ENCODE measurements around the gene APC2.

Gene APC2

GRCh38 chr19:1514295-1514661 is 64.4 kb downstream of the APC2 start:
- no peak overlapping the region for H2AFZ ChIP-seq (ENCODE audit: insufficient read depth, low read length, poor library complexity)
- no CpG with 5 or more reads among the region's 10 CpGs for WGBS (ENCODE audit: extremely low coverage, insufficient coverage, insufficient read length)

DNA sequence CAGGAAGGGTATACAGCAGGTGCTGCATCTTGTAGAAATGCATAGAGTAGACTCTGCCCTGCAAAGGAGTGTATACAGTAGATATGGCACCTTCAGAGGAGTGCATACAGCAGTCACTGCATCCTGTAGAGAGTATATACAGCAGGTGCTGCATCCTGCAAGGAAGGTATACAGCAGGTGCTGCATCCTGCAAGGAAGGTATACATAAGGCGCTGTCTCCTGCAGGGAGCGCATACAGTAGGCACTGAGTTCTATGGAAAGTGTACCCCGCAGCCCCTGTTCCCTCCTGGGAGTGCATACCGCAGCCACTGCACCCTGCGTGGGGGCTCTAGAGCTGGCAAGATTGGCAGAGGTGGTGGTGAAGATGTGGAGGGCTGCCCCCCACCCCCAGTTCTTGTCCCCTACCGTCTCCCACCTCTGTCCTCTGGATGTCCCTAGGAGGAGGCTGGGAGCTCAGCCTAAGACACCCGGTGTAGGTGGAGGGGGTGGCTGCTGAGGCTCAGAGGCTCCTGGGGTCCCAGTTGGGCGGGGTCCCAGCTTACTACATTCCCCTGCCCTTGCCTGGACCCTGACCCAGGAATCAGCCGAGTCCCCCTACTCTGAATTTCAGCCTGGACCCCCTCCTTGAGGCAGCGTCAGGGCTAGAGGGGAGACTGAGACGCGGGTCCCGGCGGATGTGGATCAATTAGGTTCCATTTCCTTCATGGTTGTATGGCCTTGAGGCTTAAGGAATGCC is 65.2 kb downstream of the APC2 start:
- WGBS (ENCODE audit: extremely low coverage, insufficient coverage, insufficient read length): no CpG with 5 or more reads among the region's 14 CpGs
- H3K4ac ChIP-seq (ENCODE audit: low read depth, low read length): no peak overlapping the region
- H3K4me1 ChIP-seq (ENCODE audit: control insufficient read depth in 1 of 2, insufficient read depth in 2 of 2, low read length in 2 of 2): peaks cover 0 to 4% of the 10 kb centered on the region in 2 experiments

More at GRCh38 chr19:1514295-1514661, 64.4 kb downstream of the APC2 start:
- H3K79me2 ChIP-seq (ENCODE audit: control insufficient read depth, insufficient read depth, low read length, poor library complexity): no peaks in the 10 kb centered on the region
- H3K27ac ChIP-seq (ENCODE audit: low read depth, low read length): no peak overlapping the region
- H3K4ac ChIP-seq (ENCODE audit: low read depth, low read length): no peak overlapping the region
- peaks cover 8% of the 10 kb centered on the region for H3K79me1 ChIP-seq (ENCODE audit: low read length)
- H2BK12ac ChIP-seq (ENCODE audit: low read length): no peak overlapping the region
- peaks cover 11% of the 10 kb centered on the region for H3K9me3 ChIP-seq (ENCODE audit: insufficient read depth, low read depth, low read length)
- no peak overlapping the region for H3K4me2 ChIP-seq (ENCODE audit: low read length)
- no peaks in the 10 kb centered on the region for H3K27me3 ChIP-seq (ENCODE audit: insufficient read depth, low read length)
- no peak overlapping the region for H3K23ac ChIP-seq (ENCODE audit: low read length)
- peak overlapping the region; percentile 26 for H2AK5ac ChIP-seq (ENCODE audit: low read length)
- no peak overlapping the region for H3K14ac ChIP-seq (ENCODE audit: low read length)
- H2BK120ac ChIP-seq (ENCODE audit: insufficient read depth, low read length, poor library complexity): no peak overlapping the region
- no peak overlapping the region for H4K91ac ChIP-seq (ENCODE audit: low read depth, low read length)
- no peak overlapping the region for H3K4me3 ChIP-seq (ENCODE audit: low read depth, low read length)
- H3K4me1 ChIP-seq (ENCODE audit: control insufficient read depth in 1 of 2, insufficient read depth in 2 of 2, low read length in 2 of 2): peaks cover 0 to 4% of the 10 kb centered on the region in 2 experiments
- no peak overlapping the region for H2BK5ac ChIP-seq (ENCODE audit: low read depth, low read length, poor library complexity)
- DNase-seq: no peak
- H3K36me3 ChIP-seq (ENCODE audit: control insufficient read depth in 1 of 2, insufficient read depth in 2 of 2, low read length in 2 of 2): no peaks in the 10 kb centered on the region
- no peak overlapping the region for H3K9ac ChIP-seq (ENCODE audit: low read length)
- H4K8ac ChIP-seq (ENCODE audit: low read depth, low read length): no peak overlapping the region
- no peak overlapping the region for H4K12ac ChIP-seq (ENCODE audit: low read depth, low read length)
- no peak overlapping the region for H3K18ac ChIP-seq (ENCODE audit: low read length)

GRCh38 chr19:1516395-1516753 is 66.5 kb downstream of the APC2 start:
- Histone ChIP-seq H3K27me3 (ENCODE audit: insufficient read depth, low read length) (no peaks in the 10 kb centered on the region), H3K4me1 (ENCODE audit: control insufficient read depth in 1 of 2, insufficient read depth in 2 of 2, low read length in 2 of 2) (peaks cover 0 to 4% of the 10 kb centered on the region in 2 experiments), H2BK120ac (ENCODE audit: insufficient read depth, low read length, poor library complexity) (no peak overlapping the region), H3K4me2 (ENCODE audit: low read length) (no peak overlapping the region), H4K91ac (ENCODE audit: low read depth, low read length) (no peak overlapping the region), H3K79me2 (ENCODE audit: control insufficient read depth, insufficient read depth, low read length, poor library complexity) (no peaks in the 10 kb centered on the region), H3K9me3 (ENCODE audit: insufficient read depth, low read depth, low read length) (peaks cover 11% of the 10 kb centered on the region), H4K12ac (ENCODE audit: low read depth, low read length) (no peak overlapping the region), H3K23ac (ENCODE audit: low read length) (no peak overlapping the region), H3K4me3 (ENCODE audit: low read depth, low read length) (no peak overlapping the region), H3K9ac (ENCODE audit: low read length) (no peak overlapping the region), H3K27ac (ENCODE audit: low read depth, low read length) (no peak overlapping the region), H3K4ac (ENCODE audit: low read depth, low read length) (no peak overlapping the region), H3K14ac (ENCODE audit: low read length) (no peak overlapping the region), H3K79me1 (ENCODE audit: low read length) (peaks cover 8% of the 10 kb centered on the region), H3K36me3 (ENCODE audit: control insufficient read depth in 1 of 2, insufficient read depth in 2 of 2, low read length in 2 of 2) (no peaks in the 10 kb centered on the region), H2BK5ac (ENCODE audit: low read depth, low read length, poor library complexity) (no peak overlapping the region), H2AFZ (ENCODE audit: insufficient read depth, low read length, poor library complexity) (no peak overlapping the region), H3K18ac (ENCODE audit: low read length) (no peak overlapping the region), H2AK5ac (ENCODE audit: low read length) (no peak overlapping the region), H4K8ac (ENCODE audit: low read depth, low read length) (no peak overlapping the region), H2BK12ac (ENCODE audit: low read length) (no peak overlapping the region)
- DNase-seq: no peak
- WGBS (ENCODE audit: extremely low coverage, insufficient coverage, insufficient read length): no CpG with 5 or more reads among the region's 8 CpGs

More for the DNA sequence above, 65.2 kb downstream of the APC2 start:
- H4K91ac ChIP-seq (ENCODE audit: low read depth, low read length): no peak overlapping the region
- no peak overlapping the region for H4K12ac ChIP-seq (ENCODE audit: low read depth, low read length)
- no peak overlapping the region for H3K27ac ChIP-seq (ENCODE audit: low read depth, low read length)
- no peak for DNase-seq
- H2BK12ac ChIP-seq (ENCODE audit: low read length): no peak overlapping the region
- H3K23ac ChIP-seq (ENCODE audit: low read length): no peak overlapping the region
- H2BK120ac ChIP-seq (ENCODE audit: insufficient read depth, low read length, poor library complexity): no peak overlapping the region
- H2BK5ac ChIP-seq (ENCODE audit: low read depth, low read length, poor library complexity): no peak overlapping the region
- no peaks in the 10 kb centered on the region for H3K79me2 ChIP-seq (ENCODE audit: control insufficient read depth, insufficient read depth, low read length, poor library complexity)
- H3K4me3 ChIP-seq (ENCODE audit: low read depth, low read length): no peak overlapping the region
- H3K27me3 ChIP-seq (ENCODE audit: insufficient read depth, low read length): no peaks in the 10 kb centered on the region
- H3K4me2 ChIP-seq (ENCODE audit: low read length): no peak overlapping the region
- no peak overlapping the region for H2AK5ac ChIP-seq (ENCODE audit: low read length)
- H3K36me3 ChIP-seq (ENCODE audit: control insufficient read depth in 1 of 2, insufficient read depth in 2 of 2, low read length in 2 of 2): no peaks in the 10 kb centered on the region
- no peak overlapping the region for H4K8ac ChIP-seq (ENCODE audit: low read depth, low read length)
- H3K9me3 ChIP-seq (ENCODE audit: insufficient read depth, low read depth, low read length): peaks cover 11% of the 10 kb centered on the region
- no peak overlapping the region for H3K14ac ChIP-seq (ENCODE audit: low read length)
- no peak overlapping the region for H2AFZ ChIP-seq (ENCODE audit: insufficient read depth, low read length, poor library complexity)
- peak overlapping the region; percentile 52 for H3K9ac ChIP-seq (ENCODE audit: low read length)
- peaks cover 8% of the 10 kb centered on the region for H3K79me1 ChIP-seq (ENCODE audit: low read length)
- H3K18ac ChIP-seq (ENCODE audit: low read length): no peak overlapping the region

GRCh38 chr19:1518471-1518870 is 68.5 kb downstream of the APC2 start:
- H4K12ac ChIP-seq (ENCODE audit: low read depth, low read length): no peak overlapping the region
- no peak overlapping the region for H3K9ac ChIP-seq (ENCODE audit: low read length)
- H3K18ac ChIP-seq (ENCODE audit: low read length): no peak overlapping the region
- no peak overlapping the region for H3K4ac ChIP-seq (ENCODE audit: low read depth, low read length)
- peaks cover 15% of the 10 kb centered on the region for H3K9me3 ChIP-seq (ENCODE audit: insufficient read depth, low read depth, low read length)
- WGBS (ENCODE audit: extremely low coverage, insufficient coverage, insufficient read length): no CpG with 5 or more reads among the region's 4 CpGs
- peaks cover 2% of the 10 kb centered on the region for H3K79me1 ChIP-seq (ENCODE audit: low read length)
- DNase-seq: no peak
- peaks cover 7% of the 10 kb centered on the region for H3K27me3 ChIP-seq (ENCODE audit: insufficient read depth, low read length)
- H3K4me1 ChIP-seq (ENCODE audit: control insufficient read depth in 1 of 2, insufficient read depth in 2 of 2, low read length in 2 of 2): peaks cover 0 to 2% of the 10 kb centered on the region in 2 experiments
- H3K79me2 ChIP-seq (ENCODE audit: control insufficient read depth, insufficient read depth, low read length, poor library complexity): no peaks in the 10 kb centered on the region
- H2AFZ ChIP-seq (ENCODE audit: insufficient read depth, low read length, poor library complexity): no peak overlapping the region
- H2BK5ac ChIP-seq (ENCODE audit: low read depth, low read length, poor library complexity): no peak overlapping the region
- H2BK120ac ChIP-seq (ENCODE audit: insufficient read depth, low read length, poor library complexity): no peak overlapping the region
- H3K4me2 ChIP-seq (ENCODE audit: low read length): no peak overlapping the region
- no peak overlapping the region for H4K91ac ChIP-seq (ENCODE audit: low read depth, low read length)
- H2BK12ac ChIP-seq (ENCODE audit: low read length): no peak overlapping the region
- H3K4me3 ChIP-seq (ENCODE audit: low read depth, low read length): peak overlapping the region; percentile 54
- H3K14ac ChIP-seq (ENCODE audit: low read length): no peak overlapping the region
- H3K36me3 ChIP-seq (ENCODE audit: control insufficient read depth in 1 of 2, insufficient read depth in 2 of 2, low read length in 2 of 2): no peaks in the 10 kb centered on the region
- H4K8ac ChIP-seq (ENCODE audit: low read depth, low read length): no peak overlapping the region
- H3K27ac ChIP-seq (ENCODE audit: low read depth, low read length): no peak overlapping the region
- no peak overlapping the region for H2AK5ac ChIP-seq (ENCODE audit: low read length)
- H3K23ac ChIP-seq (ENCODE audit: low read length): no peak overlapping the region

Measured in trophoblast cell (in vitro differentiated cells and primary cell).